NCI-H146 treated with DMSO at 0.1 percent for 48 hours (cell line): ENCODE data around the gene SLC35F1.
A peak's percentile ranks its signal among the peaks of the same experiment; 100 is the strongest.

Experiments
- DNase-seq: peaks from one replicate; lab custom pipeline; 2025; ENCODE audit not compliant: unreplicated experiment; lab: John Stamatoyannopoulos, UW

Gene SLC35F1

DNA sequence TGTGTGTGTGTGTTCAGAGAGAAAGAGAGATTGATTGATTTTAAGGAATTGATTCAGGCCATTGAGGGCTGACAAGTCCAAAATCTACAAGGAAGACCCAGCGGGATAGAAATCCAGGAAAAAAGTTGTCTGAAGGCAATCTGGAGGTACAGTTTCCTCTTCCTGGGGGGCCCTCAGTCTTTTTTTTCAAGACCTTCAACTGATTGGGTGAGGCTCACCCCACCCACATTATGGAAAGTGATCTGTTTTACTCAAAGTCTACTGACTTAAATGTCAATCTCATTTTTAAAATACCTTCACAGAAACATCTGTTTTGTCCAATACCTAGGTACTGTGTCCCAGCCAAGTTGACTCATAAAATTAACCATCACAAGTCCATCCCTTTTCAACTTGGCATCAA is 398.0 kb downstream of the SLC35F1 start:
- no peak for DNase-seq

DNA sequence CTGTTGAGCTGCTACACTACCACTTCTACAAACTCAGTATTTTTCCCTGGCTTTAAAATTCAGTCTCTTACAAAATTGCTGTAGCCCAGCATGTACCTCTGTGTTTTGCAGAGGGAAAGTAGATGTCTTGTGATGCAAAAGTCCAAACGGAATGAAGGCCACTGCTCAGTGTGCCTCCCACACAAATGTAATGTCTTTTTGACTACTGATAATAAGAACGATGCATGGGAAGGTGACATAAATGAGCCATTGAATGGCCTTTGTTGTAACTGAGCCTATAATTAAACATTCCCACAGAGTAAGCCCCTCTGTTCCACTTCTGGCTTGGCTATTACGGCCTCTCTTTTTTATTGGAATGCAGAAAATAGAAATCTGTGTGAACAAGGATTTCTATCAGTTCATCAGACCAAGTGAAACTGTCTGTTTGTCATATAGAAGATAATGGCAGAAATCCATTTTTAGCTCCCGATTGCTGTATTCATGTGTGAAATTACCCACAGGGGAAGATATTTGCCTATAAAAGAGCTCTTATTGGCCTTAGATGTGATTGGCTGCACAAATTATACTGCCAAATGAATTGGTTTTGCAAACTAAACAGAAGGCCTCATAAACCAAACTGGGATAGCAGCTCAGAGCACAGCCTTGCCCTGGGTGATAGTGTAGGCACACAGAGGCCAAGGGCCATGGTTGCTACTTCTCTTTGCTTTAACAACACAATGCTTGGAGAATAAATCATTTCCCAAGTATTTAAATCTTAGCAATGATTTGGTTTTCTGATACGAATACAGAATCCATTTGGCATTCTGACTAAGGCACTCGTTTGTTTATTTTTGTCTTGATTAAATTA is 399.6 kb downstream of the SLC35F1 start:
- no peak for DNase-seq

DNA sequence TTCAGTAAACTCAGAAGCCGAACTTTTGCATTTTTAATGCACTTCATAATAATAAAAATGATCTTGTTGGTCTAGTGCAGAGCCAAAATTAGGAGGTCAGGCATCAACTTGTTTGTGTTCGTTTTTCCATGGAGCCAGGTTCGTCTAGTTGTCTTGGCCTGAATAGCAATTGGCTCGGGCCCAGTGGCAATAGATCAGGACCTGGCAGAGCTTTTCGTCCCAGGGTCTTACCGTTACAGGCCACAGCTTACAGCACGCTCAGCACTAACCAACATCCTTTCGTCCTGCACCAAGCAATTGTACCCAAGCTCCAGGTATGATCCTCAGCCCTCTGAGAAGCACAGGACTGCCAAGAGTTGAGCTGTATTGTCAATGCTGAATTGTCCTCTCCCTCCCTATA is 400.5 kb downstream of the SLC35F1 start:
- no peak for DNase-seq

DNA sequence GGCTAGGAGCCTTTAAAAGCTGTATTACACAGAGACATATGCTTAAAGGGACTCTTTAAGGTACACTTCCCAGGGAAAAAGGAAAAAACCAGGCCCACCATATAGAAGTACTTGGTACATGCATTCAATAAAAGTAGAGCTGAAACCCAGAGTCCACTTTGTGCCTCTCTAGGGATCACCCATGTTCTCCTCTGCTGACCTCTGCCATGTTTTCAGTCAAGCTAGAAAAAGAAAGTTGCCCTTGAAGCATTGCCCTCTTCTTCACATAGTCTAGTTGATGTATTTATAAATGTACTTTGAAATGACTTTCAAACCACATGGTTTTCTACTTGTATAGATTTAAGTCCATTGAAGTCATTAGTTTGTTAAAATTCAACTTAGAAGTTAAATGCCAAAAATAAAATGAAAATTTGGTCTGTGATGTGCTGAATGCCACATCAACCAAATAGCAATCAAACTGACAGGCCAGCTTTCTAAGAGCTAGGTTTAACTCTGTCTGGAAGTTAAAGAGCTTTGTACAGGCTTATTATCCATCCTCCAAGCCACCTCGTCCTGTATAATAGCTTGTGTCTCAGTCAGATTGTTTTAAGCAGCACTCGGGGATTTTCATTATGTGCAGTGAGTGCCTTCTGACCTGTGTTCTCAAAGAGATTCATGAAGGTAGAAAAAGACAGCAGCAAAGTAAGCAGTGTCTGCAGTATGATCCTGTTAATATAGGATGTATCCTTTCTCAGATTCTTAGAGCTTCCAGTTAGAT is 402.5 kb downstream of the SLC35F1 start:
- DNase-seq: no peak

DNA sequence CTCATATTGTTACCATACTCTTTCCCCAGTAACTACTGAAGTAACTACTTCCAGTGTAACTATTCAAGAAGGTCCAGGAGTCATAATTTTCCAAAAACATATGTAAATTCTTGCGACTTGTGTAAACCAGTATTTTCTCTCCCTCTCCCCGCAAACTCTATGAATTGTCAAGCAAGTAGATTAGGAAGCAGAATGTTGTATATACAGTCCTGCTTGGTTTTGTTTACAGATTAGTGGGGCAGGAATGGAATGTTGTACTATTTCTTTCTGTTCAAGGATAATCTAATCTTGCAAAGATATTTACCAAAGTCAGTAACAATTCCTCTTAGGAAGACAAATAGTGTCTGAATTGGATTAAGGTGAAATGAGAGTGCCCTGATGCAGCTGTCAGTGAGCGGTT is 406.1 kb downstream of the SLC35F1 start:
- no peak for DNase-seq

DNA sequence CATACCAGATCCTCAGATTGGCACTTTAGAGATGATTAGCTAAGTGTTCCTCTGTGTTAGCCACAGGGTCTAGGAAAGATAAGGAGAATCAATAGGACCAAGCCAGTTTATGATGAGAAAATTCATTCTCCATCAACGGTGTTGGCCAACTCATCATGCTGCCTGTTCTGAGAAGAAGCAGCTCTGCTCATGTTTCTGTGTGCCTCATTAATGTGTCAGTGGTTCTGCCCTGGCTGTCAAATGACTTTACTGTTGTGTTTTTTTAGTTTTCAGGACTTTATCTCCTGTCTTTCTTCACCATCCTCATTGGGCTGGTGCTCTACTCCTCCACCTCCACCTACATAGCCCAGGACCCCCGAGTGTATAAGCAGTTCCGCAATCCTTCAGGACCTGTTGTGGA is 406.7 kb downstream of the SLC35F1 start:
- no peak for DNase-seq

DNA sequence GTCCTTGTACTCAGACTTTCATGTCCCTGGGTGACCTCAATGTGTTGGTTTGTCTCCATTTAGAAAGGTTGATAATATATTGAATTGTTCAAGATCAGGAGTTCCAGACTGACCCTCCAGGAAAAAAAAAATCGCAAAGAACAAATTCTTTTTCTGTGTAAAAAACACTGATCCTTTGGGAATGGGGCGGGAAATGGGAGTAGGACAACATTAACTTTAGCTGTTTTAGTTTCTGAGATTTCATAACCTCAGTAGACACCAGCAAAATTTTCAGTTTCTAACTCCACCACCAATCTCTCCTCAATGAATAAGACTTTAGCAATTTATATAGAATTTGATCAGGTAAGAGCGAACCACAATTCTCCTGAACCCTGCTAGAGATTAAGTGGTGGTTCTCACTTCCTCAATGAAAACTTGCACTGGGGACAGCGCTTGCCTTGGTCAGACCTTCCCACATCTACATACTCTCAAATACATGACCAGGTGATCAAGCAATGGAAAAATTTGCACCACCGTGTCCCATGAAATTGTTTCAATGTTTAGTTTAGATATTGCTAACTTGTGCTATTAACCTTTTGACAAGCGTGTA is 409.8 kb downstream of the SLC35F1 start:
- no peak for DNase-seq

DNA sequence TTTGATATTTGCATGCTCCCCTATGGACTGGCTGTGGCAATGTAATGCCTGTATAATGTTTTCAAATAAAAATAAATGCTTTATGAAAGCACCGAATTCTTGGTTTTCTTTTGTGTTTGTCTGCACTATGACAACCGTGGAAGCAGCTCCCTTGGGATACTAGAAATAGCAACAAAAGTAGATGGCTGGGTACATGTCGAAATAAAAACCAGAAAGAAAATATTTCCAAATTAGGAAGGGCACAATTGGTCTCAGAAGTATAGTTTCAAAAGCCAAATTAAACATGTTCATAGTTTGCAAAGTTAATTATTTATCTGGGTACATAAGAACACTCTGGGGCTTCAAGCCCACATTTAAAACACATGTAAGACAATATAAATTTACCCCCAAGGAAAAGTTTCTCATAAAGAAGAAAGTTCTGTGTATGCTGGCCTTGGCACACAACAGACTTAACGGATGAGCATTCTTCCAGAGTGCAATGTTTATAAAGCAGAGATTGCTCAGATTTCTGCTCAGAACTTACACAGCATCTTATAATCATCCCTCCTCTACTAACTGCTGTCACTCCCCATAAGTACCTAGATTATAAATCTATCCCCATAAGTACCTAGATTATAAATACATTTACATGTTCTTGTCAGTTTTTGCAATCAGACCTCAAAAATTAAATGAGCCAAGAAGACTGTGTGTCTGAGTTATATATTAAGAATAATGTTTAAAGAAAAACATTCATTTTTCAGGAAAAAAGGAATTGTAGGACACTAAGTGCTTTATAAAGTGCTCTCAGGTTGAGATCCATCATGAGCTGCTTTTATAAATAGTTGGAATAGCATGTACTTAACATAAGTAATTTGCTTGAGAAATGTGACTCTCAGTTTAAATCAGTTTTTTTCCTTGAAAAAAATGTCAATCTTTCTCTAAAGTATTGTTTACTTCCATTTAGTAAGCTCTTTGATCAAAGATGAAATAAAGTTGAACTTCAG is 410.8 kb downstream of the SLC35F1 start:
- DNase-seq: no peak

DNA sequence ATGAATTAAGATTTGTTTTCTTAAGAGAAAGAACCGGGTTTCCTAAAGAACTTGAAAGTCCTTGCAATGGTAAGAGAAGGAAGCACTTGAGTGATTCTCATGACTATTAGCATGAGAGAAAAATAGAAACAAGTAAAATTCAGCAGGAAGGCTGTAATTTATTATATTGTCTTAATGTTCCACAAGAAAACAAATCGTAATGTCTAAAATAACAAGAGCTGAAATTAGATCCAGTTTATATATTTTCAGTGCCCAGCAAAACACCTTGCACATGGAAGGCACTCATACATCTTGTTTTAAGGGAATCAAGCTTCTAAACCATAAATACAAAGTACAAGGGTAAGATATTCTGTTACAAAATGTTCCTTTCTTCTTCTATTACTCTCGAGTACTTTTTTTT is 411.6 kb downstream of the SLC35F1 start:
- DNase-seq: no peak

DNA sequence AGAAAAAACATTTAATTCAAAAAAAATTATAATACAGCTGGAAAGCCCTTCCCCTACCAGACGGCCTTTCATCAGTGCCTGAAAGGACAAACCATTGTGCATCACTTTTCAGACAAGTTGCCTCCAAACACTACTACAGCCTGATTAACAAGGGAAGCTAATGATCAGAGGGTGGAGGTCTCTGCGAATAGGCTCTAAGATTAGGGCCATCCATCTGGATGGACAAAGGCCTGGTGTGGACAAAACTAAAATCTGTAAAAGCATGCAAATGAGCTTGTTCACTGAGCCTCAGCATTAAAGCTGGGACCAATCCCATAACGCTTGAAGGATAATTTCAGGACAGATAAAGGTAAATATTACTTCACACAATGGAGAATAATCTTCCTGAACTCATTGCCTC is 412.4 kb downstream of the SLC35F1 start:
- no peak for DNase-seq

DNA sequence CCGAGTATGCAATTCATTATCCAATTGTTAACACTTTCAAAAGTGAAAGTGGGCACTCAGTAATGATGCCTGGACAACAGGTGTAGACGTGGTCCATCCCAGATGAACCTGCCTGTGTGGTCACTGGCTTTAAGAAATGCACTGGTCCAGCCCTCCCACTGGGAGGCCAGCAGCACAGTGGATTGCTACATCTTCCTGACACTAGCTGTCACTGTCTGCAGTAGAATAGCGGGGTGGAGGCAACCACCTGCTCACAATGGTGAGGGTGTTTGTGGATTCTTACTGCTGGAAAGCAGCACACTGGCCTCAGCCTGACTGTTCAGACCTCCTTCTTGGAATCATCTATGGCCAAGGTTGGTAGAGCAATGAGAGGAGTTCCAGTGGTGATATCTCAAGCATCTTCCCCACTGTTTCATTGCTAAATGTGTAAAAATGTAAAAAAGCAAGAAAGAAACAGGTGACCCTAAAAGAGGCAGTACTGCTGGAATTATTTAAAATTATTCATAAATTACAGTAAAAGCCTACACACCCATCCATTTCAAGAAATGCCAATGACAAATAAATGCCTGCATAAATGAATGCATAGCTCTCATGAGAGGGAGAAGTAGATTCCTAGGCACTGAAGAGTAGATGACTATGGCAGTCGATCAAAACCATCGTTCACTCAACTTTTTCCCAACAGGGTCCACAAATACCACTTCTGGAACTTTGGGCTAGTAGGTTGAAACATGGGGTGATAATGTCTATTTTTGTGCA is 413.0 kb downstream of the SLC35F1 start:
- DNase-seq: peak; percentile 10

DNA sequence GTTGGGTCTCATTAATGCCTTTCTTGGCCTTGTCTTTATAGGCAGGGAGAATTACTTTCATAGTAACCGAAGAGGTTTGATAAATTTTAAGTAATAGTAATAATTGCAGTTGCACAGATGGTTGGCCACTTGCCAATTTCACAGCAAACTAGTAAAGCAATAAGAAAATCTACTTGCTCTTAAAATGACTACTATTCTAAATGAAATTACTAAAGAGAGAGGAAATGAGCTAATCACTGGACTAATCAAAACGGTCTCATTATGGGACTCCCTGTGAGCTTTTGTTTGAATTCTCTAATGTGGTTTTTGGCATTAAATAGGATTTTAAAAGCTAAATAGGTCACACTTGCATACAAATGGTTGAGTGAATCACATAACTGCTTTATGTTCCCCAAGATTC is 413.6 kb downstream of the SLC35F1 start:
- no peak for DNase-seq

DNA sequence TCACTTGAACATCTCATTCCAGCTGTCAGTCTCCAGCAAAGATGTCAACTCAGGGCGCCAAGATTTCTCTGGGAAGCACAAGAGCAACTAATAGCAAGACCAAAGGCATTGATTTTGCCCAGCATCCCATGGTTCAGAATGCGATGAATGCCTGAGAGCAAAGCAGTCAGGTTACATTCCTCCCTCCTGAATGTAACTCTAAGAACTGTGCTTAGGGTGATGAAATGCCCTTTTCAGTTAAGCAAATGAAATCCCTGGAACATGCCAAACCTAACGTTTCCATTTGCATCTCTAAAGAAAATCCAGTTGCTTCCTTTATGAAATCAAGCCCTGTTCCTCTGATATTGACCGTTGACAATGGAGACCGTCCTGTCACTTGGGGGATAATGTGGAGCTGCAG is 417.1 kb downstream of the SLC35F1 start:
- no peak for DNase-seq

DNA sequence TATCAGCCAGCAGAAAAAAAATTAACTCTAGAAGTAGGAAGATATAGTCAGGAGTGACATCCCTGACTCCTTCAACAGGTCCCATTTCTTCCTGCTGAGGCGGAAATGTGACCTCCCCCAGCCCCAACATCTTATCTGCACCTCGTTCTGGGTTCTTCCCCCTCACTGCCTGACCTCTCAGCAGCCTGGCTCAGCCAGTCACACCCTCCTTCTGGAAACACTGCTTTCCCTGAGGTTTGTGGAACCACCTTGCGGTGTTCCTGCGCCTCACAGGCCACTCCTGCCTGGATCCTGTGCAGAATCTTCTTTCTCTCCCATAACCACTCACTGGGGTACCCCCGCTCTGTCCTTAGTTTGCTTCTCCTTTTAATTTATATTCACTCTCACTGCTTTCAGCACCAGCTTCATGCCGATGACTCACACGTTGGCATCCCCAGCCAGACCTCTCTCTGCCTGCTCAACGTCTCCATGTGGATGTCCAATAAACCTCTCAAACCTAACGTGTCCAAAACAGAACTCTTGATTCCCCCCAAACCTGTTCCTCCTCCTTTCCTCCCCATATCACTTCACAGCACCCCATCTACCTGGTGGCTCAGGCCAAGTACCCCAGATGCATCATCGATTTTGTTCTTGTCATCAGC is 418.3 kb downstream of the SLC35F1 start:
- DNase-seq: no peak

DNA sequence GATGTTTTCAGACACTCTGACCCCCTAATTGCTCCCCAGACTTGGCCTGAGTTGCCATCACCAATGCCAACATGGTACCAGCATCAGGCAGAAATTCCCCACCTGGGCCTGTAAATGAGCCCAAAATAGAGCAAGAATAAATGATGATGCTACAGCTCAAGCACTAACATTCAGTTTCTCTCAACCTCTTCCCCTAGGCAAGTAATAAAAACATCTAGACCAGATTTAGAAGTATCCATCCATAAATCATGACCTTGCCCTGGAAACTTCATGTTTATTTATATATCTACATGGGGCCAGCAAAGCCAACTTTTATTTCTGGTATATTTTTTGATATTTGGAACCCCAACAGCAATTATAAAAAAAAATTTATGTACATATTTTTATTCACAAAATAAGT is 419.6 kb downstream of the SLC35F1 start:
- no peak for DNase-seq

DNA sequence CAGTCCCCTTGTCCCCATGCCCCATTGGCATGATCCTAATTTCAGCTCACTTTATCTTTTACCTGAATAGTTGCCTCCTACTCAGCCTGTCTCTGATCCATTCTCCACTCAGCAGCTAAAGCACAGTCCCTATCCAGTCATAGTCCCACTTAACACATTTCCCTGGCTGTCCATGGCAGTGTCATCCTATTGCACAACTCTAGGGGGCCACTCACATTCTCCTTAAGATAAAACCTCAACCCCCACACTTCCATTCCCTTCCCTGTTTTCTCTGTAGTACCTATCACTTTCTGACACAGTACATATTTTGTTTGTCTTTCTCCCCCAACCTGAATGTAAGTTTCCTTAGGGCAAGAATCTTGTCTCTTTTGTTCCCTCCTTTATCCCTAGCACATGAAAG is 420.2 kb downstream of the SLC35F1 start:
- no peak for DNase-seq

DNA sequence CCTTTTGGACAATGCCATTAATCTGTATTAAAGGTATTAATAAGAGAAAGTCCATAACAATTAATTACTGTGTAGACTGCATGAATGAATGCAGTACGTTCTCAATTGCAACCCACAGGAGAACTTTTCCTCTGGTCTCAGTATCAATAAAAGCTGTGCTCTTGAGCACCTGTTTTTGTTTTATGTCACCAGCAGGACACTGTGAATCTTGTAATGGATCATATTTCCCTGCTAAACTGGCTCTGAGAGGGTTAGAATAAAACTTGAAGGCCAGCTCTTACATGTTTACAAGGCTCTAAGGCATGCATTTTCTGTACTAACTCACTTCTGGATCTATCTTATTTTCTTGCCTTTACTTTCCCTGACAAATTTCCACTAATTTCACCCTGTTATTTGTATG is 426.7 kb downstream of the SLC35F1 start:
- DNase-seq: no peak

DNA sequence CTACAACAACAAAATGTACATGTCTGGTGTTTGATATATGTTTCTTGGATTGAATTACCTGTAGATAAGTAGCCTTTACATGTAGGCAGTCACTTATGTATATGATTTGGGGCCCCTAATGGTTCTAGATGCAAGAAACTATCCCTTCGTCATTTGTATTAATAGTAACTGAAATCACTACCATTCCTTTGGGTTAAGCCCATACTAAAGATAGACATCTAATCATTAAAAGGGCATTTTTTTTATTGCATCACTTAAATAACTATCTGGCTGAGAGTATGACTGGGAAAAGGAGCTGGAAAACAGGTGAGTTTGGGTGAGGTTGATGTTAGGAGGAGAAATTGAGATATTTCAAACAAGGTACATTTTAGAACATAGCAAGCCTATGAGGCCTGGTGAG is 427.6 kb downstream of the SLC35F1 start:
- DNase-seq: no peak

DNA sequence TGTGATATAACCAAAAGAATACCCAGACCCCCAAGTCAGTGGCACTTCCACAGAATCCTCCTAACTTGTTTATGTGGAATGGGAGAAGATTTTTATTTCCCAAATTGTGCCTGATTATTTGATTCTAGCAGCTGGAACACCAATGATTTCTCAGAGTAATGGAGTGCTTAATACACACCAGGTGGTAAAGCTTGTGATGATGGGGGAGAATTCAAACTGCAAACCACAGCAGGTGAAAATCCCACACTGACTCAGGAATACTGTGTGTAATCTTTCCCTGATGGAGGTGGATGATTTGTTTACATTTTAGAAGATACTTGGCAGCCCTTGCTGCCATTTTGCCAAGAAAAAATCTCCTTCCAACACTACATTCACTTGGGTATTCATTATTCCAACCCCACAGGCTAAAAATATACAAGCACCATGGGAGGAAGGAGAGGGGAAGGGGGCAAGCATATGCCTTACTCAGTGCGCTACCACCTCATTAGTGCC is 428.3 kb downstream of the SLC35F1 start:
- no peak for DNase-seq
